K562 (cell line): ENCODE measurements around the gene TNFRSF6B. TPM values are rescaled to one million over a fixed set of nuclear protein-coding genes. Genes with fewer than 3 reads are reported as not detected.

ENCODE experiments used
- NRF1 ChIP-seq, 2 experiments: fragments of 450-650 bp; IDR thresholded peaks in 1 of 2; conservative IDR thresholded peaks in 1 of 2; 2 replicates each; pipeline ENCODE4 v1.6.1; 2014; ENCODE audit warnings: mild to moderate bottlenecking in 2 of 2
- PCBP1 ChIP-seq: fragments of 200-400 bp; formaldehyde crosslinking; IDR thresholded peaks from 2 replicates; pipeline ENCODE4 v1.6.1; 2018; ENCODE audit warnings: mild to moderate bottlenecking, low read depth, low read length; ENCODE audit not compliant: poor library complexity, severe bottlenecking
- POLR2B ChIP-seq: fragments of 450-650 bp; IDR thresholded peaks from 2 replicates; pipeline ENCODE4 v1.6.1; 2018; ENCODE audit warnings: low read depth; ENCODE audit not compliant: partially characterized antibody
- RBM39 ChIP-seq: fragments of 200-400 bp; formaldehyde crosslinking; optimal IDR thresholded peaks from 2 replicates; pipeline ENCODE3; 2018; ENCODE audit warnings: low read depth, low read length
- ZNF133 ChIP-seq: fragments of 250-450 bp; sonication (Bioruptor Pico); IDR thresholded peaks from 2 replicates; pipeline ENCODE4 v1.4.0; 2020; ENCODE audit warnings: mild to moderate bottlenecking
- polyA plus RNA-seq, 8 experiments: library from polyadenylated mRNA; depleted of rRNA in 4 of 8; stranded (reverse) in 5 of 8; unstranded in 3 of 8; fragments of >200 nt; fragmentation: Nextera tagmentation in 2 of 8; fragmentation: Illumina TruSeq in 1 of 8; extraction: Ambion mirVana in 2 of 8; extraction: Trizol in 1 of 8; gene quantifications; 2 replicates each; pipeline versions ENCODE4 v1.2.1 to v1.2.3, GENCODE V29; 2011 to 2014; ENCODE audit warnings: inconsistent platforms in 1 of 8, missing spikeins in 1 of 8
- total RNA-seq, 7 experiments: library from RNA; depleted of rRNA in 6 of 7; stranded (reverse); fragments of >200 nt in 6 of 7; fragmentation: Illumina TruSeq in 2 of 7; extraction: Trizol in 2 of 7; gene quantifications; 2 replicates each; pipeline versions ENCODE4 v1.2.1 to v1.2.3, GENCODE V29; 2011 to 2021; ENCODE audit warnings: low replicate concordance in 1 of 7
- TF ChIP-seq, protein P1 (sequence below), 2 experiments: fragments of 150-350 bp in 1 of 2; IDR thresholded peaks; 2 replicates each; pipeline ENCODE4 v1.6.1; 2012 to 2016; ENCODE audit warnings: low read depth in 2 of 2, low read length in 2 of 2, mild to moderate bottlenecking in 1 of 2, moderate library complexity in 1 of 2
- TF ChIP-seq, protein P2 (sequence below): fragments of 450-650 bp; formaldehyde crosslinking; IDR thresholded peaks from 2 replicates; pipeline ENCODE4 v1.4.0; 2020; ENCODE audit warnings: mild to moderate bottlenecking, moderate library complexity
- TF ChIP-seq, protein P3 (sequence below): fragments of 450-650 bp; IDR thresholded peaks from one replicate; pipeline ENCODE4 v1.6.1; 2018; ENCODE audit warnings: mild to moderate bottlenecking, moderate library complexity; ENCODE audit not compliant: partially characterized antibody
- TF ChIP-seq, protein P4 (sequence below), 2 experiments: fragments of 450-650 bp in 1 of 2; sonication (generic) in 1 of 2; formaldehyde crosslinking in 1 of 2; IDR thresholded peaks; 2 replicates each; pipeline versions ENCODE4 v1.7.1 to v1.9.0; 2016 to 2022; ENCODE audit warnings: inconsistent platforms in 1 of 2, mild to moderate bottlenecking in 1 of 2, missing genetic modification reagents in 1 of 2

The TNFRSF6B gene
- total and polyA plus RNA-seq, 9 of the 15 experiments (the other 6 are each of a cell fraction or from before 2014, with no cell fraction given): 0.10 to 3.5 (median 0.32) TPM; not detected in 6

DNA sequence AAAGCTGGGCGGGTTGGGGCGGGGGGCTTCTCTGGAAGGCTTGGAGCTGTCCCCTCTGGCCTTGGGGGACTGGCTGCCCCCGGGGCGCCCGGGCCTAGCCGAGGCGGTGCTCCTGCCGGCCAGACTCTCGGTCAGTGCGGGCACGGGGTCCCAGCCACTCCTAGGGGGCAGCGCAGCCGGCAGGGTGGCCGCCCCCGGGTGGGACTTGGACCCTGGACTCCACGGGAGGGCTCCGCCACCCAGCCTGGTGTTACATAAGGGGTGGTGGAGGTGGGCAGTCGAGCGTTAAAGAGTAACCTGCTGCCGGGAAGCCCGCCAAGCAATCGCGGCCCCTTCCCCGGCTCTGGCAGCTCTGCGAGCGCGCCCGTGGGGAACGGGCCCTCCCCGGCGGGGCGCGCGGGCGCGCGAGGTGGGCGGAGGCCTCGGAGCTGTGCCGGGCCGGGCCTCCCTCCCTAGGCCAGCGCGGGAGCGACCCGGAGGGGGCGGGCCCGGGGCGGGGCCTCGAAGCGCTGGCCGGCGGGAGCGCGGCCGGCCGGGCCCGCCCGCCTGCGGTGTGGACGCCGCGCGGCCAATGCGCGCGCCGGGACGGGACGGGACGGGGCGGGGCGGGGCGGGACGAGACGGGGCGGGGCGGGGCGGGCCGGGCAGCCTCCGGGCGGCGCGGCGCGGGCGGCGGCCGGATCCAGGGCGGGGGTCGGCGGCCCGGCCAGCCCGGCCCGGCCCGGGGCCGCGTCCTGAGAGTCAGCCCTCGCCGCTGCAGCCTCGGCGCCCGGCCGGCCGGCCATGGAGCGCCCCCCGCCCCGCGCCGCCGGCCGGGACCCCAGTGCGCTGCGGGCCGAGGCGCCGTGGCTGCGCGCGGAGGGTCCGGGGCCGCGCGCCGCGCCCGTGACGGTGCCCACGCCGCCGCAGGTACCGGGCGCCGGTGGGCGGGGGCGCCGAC is 42.9 kb downstream of the TNFRSF6B start, which contains the start of gene SLC2A4RG (continued):
- TF ChIP-seq PCBP1: no peak
- TF ChIP-seq, protein P1, sequence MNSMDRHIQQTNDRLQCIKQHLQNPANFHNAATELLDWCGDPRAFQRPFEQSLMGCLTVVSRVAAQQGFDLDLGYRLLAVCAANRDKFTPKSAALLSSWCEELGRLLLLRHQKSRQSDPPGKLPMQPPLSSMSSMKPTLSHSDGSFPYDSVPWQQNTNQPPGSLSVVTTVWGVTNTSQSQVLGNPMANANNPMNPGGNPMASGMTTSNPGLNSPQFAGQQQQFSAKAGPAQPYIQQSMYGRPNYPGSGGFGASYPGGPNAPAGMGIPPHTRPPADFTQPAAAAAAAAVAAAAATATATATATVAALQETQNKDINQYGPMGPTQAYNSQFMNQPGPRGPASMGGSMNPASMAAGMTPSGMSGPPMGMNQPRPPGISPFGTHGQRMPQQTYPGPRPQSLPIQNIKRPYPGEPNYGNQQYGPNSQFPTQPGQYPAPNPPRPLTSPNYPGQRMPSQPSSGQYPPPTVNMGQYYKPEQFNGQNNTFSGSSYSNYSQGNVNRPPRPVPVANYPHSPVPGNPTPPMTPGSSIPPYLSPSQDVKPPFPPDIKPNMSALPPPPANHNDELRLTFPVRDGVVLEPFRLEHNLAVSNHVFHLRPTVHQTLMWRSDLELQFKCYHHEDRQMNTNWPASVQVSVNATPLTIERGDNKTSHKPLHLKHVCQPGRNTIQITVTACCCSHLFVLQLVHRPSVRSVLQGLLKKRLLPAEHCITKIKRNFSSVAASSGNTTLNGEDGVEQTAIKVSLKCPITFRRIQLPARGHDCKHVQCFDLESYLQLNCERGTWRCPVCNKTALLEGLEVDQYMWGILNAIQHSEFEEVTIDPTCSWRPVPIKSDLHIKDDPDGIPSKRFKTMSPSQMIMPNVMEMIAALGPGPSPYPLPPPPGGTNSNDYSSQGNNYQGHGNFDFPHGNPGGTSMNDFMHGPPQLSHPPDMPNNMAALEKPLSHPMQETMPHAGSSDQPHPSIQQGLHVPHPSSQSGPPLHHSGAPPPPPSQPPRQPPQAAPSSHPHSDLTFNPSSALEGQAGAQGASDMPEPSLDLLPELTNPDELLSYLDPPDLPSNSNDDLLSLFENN (IDR thresholded peaks at IDR 0.05; ENCODE audit: low read depth in 2 of 2, low read length in 2 of 2): no peak
- no peak for TF ChIP-seq RBM39
- no peak for TF ChIP-seq ZNF133
- TF ChIP-seq, protein P2, sequence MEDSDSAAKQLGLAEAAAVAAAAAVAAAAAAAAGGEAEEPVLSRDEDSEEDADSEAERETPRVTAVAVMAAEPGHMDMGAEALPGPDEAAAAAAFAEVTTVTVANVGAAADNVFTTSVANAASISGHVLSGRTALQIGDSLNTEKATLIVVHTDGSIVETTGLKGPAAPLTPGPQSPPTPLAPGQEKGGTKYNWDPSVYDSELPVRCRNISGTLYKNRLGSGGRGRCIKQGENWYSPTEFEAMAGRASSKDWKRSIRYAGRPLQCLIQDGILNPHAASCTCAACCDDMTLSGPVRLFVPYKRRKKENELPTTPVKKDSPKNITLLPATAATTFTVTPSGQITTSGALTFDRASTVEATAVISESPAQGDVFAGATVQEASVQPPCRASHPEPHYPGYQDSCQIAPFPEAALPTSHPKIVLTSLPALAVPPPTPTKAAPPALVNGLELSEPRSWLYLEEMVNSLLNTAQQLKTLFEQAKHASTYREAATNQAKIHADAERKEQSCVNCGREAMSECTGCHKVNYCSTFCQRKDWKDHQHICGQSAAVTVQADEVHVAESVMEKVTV (CRISPR knock-in tag): no peak
- TF ChIP-seq, protein P3, sequence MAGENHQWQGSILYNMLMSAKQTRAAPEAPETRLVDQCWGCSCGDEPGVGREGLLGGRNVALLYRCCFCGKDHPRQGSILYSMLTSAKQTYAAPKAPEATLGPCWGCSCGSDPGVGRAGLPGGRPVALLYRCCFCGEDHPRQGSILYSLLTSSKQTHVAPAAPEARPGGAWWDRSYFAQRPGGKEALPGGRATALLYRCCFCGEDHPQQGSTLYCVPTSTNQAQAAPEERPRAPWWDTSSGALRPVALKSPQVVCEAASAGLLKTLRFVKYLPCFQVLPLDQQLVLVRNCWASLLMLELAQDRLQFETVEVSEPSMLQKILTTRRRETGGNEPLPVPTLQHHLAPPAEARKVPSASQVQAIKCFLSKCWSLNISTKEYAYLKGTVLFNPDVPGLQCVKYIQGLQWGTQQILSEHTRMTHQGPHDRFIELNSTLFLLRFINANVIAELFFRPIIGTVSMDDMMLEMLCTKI: no peak
- TF ChIP-seq, protein P4, sequence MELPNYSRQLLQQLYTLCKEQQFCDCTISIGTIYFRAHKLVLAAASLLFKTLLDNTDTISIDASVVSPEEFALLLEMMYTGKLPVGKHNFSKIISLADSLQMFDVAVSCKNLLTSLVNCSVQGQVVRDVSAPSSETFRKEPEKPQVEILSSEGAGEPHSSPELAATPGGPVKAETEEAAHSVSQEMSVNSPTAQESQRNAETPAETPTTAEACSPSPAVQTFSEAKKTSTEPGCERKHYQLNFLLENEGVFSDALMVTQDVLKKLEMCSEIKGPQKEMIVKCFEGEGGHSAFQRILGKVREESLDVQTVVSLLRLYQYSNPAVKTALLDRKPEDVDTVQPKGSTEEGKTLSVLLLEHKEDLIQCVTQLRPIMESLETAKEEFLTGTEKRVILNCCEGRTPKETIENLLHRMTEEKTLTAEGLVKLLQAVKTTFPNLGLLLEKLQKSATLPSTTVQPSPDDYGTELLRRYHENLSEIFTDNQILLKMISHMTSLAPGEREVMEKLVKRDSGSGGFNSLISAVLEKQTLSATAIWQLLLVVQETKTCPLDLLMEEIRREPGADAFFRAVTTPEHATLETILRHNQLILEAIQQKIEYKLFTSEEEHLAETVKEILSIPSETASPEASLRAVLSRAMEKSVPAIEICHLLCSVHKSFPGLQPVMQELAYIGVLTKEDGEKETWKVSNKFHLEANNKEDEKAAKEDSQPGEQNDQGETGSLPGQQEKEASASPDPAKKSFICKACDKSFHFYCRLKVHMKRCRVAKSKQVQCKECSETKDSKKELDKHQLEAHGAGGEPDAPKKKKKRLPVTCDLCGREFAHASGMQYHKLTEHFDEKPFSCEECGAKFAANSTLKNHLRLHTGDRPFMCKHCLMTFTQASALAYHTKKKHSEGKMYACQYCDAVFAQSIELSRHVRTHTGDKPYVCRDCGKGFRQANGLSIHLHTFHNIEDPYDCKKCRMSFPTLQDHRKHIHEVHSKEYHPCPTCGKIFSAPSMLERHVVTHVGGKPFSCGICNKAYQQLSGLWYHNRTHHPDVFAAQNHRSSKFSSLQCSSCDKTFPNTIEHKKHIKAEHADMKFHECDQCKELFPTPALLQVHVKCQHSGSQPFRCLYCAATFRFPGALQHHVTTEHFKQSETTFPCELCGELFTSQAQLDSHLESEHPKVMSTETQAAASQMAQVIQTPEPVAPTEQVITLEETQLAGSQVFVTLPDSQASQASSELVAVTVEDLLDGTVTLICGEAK (IDR thresholded peaks at IDR 0.05): no peak
- TF ChIP-seq, protein P4 (CRISPR knock-in tag; IDR thresholded peaks at IDR 0.05): no peak
- no peak; a peak in 1 of 4 replicates for TF ChIP-seq NRF1 (conservative IDR thresholded peaks at IDR 0.05 in 1 of 2, IDR thresholded peaks at IDR 0.05 in 1 of 2)
- TF ChIP-seq POLR2B: peak; percentile 15
